GM08714 (cell line): ENCODE results near the gene SEC14L1.
"Not testable (repeated sequence)": the region's sequence is repeated elsewhere in the genome, so short reads cannot be mapped to it uniquely, and the experiment has no call there.

Experiments
- H3K4me3 ChIP-seq: fragments of 200-500 bp; sonication (Bioruptor generic); 2 replicates; pipeline ENCODE4 v1.5.1; 2014; ENCODE audit warnings: mild to moderate bottlenecking, low read length, inconsistent platforms
- ZNF274 ChIP-seq: IDR thresholded peaks from 2 replicates; pipeline ENCODE4 v1.6.1; 2012; ENCODE audit warnings: mild to moderate bottlenecking, low read depth, low read length

The SEC14L1 gene

DNA sequence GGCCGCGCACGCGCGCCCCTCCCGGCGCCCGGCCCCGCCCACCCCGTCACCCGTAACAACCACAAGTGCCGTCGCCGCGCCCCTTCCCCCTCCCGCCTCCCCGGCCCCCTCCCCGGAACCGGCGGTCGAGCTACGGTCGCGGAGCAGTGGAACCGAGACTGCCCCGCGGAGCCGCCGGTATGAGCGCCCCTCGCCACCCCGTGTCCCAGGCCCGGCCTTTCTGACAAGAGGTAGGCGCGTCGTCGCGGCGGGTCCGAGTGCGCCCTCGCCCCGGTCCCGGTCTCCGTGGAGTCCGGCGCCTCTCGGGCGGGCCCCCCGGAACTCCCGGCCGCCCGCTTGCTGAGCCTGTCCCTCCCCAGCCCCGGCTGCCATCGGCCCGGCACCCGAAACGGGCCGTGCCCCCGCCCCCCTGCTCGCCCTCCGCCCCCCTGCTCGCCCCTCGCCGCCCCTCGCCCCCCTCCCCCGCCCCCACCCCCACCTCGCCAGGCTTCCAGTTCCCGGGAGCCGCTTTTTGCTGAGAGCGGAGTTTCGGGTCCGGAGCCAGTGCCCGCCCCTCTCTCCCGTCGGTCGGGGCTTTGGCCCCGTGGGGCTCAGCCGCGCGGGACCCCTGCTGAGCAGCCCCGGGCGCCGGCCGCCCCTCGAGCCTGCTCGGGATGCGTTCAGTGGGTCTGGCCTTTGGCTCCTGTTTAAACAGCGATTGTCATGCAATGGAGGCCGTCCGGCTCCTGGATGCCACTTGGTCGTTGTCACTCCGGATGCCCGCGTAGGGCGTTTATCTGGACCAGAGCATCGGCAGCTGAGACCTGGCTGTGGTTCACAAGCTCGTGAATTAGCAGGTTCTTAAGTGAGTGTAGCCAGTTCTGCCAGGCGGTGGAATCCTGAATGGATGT lies at the start of gene SEC14L1:
TSS of gene SEC14L1 (plus strand) at position 92 of the 890 bp plus-strand sequence. CDS start 2,628 bp downstream, outside the sequence.
- H3K4me3 ChIP-seq = peak within 1 kb of the TSS; percentile 87
- no peak for TF ChIP-seq ZNF274

DNA sequence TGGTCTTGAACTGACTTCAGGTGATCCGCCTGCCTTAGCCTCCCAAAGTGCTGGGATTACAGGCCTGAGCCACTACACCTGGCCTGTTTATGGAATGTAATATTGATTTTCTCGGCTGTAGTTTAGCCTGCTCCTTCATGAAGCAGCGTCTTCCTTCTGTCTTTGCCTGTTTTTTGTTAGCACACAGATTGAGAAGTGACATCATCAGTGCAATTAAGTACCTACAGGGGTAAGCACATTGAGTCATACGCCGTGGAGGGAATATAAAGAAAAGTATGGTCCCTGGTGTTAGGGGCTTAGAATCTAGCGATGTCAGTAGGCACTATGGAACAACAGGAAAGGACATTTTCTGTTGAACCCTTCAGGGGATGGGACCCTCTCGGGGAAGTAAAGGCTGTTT lies 48.7 kb upstream of the SEC14L1 start:
- no peak for TF ChIP-seq ZNF274
- no peak overlapping the region for H3K4me3 ChIP-seq

DNA sequence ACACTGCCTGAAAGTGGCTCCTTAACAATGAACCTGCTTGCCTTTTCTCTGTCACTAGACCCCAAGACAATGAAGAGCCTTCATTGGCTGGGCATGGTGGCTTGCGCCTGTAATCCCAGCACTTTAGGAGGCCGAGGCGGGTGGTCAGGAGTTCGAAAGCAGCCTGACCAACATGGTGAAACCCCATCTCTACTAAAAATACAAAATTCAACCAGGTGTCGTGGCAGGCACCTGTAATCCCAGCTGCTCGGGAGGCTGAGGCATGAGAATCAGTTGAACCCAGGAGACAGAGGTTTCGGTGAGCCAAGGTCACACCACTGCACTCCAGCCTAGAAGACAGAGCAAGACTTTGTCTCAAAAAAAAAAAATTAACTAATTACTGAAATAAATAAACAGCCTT lies 45.3 kb upstream of the SEC14L1 start:
- H3K4me3 ChIP-seq = no peak overlapping the region
- TF ChIP-seq ZNF274 = no peak

DNA sequence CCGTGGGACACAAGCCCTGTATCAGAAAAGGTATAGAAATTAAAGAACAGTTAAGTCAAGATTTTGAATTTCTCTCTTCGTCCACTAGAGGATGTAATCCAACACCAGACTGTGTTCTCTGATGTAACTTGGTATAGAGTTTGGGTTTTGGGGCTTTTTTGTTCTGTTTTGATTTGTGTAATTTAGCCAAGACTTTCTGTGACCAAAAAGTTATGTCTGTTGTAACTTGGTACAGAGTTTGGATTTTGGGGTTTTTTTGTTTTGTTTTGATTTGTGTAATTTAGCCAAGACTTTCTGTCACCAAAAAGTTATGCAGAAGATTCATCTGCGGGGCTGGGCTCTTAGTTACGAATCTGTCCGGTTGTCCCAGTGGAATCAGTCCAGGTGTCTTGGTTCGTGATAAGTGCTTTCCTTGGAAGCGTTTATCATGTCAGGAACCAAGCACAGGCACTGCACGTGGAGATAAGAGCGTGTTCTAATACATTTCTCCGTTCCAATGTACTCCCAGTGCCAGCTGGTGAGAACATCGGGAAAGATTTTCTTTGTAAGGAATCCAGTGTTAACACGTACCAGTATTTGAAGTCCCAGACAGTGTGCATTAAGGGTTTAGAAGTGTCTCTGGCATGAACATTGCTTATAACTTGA lies 44.1 kb upstream of the SEC14L1 start:
- H3K4me3 ChIP-seq = no peak overlapping the region
- no peak for TF ChIP-seq ZNF274

DNA sequence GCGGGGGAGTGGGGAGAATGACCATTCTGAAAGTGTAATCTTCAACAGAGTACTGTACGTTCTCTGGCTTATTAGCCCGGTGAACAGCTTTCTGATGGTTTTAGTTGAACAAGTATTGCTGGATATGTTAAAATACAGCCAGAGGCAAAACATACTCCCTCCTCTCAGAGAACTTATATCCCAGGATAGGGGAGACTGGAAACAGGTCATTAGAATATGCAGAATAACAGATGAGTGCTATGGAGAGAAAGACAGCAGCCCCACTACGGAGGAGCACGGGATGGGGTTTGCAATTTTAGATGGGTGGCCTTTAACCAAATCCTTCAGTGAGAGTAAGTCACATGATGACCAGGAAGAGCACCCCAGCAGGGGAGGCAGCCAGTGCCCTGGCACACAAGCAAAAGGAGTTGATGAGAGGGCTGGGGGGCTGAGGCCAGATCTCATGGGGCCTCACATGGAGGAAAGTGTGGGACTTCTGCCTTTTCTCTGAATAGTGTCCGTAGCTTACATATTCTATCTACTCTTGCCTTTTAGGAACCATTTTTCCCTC lies 43.1 kb upstream of the SEC14L1 start:
- TF ChIP-seq ZNF274 = no peak
- no peak overlapping the region for H3K4me3 ChIP-seq

DNA sequence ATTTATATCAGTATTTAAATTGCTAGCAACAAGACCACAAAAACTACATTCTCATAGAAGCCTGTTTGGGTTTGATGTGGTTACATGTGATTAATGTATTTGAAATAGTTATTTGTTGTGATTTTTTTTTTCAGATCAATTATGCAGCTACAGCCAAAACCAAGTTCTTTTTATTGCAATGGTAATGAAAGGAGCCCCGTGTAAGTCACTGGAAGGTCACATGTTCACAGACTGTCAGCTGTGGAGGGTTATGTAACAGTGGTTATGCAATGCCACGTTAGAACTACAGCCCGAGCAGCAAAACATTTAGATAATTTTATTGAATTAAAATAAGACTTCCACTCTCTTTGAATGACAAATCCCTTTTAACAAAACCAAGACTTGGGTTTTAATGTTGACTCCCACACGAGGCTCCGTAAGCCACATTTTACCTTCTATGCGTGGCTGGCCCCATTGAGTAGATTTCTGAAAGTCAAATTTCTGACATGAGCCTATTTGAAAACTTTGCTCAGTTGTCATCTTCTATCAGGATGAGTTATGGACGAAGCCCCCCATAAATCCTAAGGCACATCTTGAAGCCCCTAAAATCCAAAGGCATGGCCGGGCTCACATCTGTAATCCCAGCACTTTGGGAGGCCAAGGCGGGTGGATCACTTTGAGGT lies 41.8 kb upstream of the SEC14L1 start:
- H3K4me3 ChIP-seq = no peak overlapping the region
- TF ChIP-seq ZNF274 = no peak

DNA sequence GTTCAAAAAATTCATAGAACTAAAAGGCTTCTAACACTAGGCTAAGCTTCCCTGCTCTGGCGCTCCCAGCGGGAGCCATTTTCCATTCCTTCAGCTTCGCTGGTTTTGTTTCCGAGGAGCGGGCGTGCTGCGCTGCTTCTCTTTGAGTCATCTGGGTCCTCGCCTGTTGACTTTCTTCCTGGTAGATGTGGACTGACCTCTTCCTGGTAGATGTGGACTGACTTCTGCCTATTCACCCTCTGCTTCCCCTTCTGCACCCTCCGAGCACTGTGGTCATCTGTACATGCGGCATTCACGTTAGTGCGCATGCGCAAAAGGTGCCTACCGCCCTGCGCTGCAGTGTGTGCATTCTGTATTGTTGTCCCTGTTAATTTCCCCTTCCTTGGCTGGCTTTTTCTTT lies 40.8 kb upstream of the SEC14L1 start:
- no peak for TF ChIP-seq ZNF274
- no peak overlapping the region for H3K4me3 ChIP-seq

DNA sequence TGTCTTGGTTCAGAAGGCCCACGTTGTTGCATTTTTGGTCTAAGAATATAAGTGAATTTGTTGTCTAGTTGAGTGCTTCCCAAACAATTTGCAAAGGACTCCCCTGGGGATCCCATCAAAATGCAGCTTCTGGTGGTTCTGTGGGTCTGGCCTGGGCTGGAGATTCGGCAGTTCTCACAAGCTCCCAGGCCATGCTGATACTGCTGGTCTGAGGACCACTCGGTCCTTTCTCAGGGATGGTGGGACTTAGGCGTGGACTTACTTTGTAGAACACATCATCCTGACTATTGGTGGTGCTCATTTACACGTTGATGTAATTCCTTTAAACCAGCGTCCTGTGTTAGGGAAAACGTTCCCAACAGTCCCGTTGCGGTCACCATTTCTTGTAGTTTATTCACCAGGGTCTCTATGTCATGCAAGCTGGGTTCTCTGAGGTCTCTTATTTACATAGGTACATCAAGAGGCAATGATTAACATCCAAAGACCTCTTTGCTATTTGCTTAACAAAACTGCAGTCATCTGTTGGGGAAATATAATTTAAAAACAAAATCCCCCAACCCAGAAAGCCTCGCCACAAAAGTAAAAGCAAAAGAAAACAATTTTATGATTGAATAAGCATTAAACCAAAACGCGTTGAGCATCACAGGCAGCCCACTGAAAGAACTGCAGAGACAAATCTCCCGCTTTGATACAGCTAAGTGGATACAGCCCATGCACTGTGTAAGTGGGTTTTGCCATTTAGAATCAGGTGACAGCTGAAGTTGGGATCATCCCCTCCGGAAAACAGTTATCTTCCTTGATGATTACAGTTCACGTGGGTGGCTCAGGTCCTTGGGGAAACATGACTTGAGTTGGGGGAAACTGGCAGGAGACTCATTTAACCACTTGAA lies 39.0 kb upstream of the SEC14L1 start:
- H3K4me3 ChIP-seq = no peak overlapping the region
- TF ChIP-seq ZNF274 = no peak

DNA sequence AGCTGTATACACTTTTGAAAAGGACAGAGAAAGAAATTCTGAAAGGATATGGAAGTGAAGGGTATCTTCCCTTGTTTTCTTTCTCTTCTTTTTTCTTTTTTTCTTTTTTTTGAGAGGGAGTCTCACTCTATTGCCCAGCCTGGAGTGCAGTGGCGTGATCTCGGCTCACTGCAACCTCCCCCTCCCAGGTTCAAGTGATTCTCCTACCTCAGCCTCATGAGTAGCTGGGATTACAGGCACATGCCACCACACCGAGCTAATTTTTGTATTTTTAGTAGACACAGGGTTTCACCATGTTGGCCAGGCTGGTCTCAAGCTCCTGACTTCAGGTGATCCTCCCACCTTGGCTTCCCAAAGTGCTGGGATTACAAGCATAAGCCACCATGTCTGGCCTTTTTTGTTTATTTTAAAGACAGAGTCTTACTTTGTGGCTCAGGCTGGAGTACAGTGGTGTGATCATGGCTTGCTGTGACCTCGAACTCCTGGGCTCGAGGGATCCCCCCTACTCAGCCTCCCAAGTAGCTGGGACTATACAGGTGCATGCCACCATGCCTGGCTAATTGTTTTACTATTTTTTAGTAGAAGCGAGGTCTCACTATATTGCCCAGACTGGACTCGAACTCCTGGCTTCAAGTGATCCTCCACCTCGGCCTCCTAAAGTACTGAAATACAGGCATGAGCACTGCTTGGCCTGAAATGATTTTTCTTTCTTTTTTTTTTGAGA lies 38.2 kb upstream of the SEC14L1 start:
- not testable (repeated sequence) for H3K4me3 ChIP-seq

DNA sequence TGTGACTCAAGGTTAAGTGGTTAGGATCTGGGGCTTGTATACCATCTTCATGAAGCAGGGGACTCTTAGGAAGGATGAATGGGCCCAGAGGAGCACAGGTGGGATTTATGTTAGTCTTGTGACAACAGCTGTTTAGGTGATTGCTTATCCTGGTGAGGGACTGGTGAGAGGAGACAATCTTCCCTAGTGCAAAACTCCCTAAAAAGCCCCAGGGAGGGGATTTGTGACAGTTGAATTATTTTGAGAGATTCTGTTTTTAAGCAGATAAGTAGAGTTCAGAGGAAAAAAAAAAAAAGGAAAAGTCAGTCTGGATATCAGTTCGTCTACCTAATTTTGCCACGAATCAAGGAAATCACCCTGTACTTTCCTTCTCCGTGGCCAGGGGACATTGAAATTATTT lies 35.1 kb upstream of the SEC14L1 start:
- TF ChIP-seq ZNF274 = no peak
- no peak overlapping the region for H3K4me3 ChIP-seq

DNA sequence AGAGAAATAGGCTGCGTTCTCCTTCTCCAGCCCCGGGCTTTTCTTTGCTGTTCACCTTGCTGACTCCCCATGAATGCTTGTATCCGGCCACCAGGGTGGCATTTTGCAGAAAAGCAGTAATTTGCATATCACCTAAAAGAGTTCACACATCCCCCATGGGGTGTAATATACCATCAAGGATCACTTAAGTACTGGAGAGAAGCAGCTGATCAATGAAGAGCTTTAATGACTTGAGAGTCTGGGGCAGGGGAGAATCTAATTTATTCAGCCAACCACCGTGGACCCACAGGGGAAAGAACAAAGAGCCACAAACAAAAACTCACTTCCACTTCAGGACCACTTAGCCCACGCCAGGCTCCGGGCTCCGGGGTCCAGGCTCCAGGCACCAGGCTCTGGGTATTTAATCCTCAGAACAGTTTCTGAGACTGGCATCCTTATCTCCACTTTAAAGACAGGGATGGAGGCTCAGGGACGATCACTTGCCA lies 33.9 kb upstream of the SEC14L1 start:
- peak overlapping the region; percentile 38; the same call in 1 of the 2 replicates for H3K4me3 ChIP-seq
- TF ChIP-seq ZNF274 = no peak

DNA sequence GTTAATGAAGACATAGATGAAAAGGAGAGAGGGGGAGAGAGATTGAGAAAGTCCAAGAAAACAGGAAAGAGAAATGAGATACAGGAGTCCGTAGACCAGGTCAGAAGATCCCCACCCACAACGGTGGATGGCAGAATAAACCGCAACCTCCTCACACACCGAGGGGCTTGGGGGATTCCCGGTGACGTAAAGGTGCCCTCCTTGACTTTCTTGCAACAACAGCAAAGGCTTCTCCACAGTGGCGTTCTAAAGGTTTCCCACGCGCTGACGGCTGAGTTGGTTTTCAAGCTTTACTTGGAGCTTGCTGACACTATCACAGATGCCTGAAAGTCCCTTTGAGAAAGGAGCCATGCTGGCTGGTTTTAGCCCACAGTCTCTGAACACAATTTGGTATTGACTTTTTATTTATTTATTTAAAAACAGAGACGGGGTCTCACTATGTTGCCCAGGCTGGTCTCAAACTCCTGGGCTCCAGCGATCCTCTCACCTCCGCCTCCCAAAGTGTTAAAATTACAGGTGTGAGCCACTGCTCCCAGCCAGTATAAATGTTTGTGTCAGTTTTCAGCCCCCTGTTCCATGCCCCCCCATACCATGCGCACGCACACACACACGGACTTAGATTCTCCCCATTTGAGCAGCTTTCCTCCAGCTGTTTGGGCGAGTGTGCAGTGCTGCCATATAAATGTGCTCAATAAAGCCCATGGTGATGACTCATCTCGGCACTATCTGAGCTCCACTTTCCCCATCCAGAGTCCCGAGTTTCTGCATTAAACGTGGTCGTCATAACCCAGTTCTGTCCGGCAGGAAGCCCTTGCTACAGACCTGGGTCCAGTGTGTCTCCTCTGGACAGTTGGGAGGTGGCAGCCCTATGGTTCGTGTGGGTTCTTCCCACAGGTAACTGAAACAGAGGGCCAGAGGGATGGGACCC lies 33.0 kb upstream of the SEC14L1 start:
- no peak overlapping the region for H3K4me3 ChIP-seq
- no peak for TF ChIP-seq ZNF274
